A549 treated with GW870086 at 1 μM for 4 hours (cell line): ENCODE measurements around the gene NEIL1. TPM values are rescaled to one million over a fixed set of nuclear protein-coding genes. Genes with fewer than 3 reads are reported as not detected.

Experiments used
- total RNA-seq: library from RNA; stranded (reverse); fragments of 200-300 nt; extraction: Qiagen RNA extraction; gene quantifications from 5 replicates; pipeline ENCODE4 v1.2.3, GENCODE V29; 2022; ENCODE audit warnings: low read depth

NEIL1 gene, protein sequence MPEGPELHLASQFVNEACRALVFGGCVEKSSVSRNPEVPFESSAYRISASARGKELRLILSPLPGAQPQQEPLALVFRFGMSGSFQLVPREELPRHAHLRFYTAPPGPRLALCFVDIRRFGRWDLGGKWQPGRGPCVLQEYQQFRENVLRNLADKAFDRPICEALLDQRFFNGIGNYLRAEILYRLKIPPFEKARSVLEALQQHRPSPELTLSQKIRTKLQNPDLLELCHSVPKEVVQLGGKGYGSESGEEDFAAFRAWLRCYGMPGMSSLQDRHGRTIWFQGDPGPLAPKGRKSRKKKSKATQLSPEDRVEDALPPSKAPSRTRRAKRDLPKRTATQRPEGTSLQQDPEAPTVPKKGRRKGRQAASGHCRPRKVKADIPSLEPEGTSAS
- total RNA-seq = 1.3 to 3.6 TPM (median 2.7 TPM) in 5 replicates

DNA sequence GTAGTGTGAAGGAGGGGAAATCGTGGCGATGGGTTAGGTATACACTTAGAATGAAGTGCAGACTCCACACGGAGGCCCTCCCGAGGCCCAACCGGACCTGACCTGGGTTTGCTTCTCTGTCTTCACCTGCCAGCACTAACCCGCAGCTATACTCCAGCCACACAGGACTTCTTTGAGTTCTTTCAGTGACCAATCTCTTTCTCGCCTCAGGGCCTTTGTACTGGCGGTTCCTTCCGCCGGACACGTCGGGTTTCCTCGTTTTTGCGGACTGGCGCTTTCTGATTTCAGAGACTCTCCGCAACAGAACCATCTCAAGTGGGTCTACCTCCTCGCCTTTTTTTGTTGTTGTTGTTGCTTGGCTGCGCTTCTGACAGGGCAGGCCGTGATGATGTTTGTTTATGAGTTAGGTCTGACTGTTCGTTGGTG, at the start of gene NEIL1:
NEIL1 (plus strand) TSS at position 244 of the 426 bp plus-strand sequence. CDS start 1,867 bp downstream, outside the sequence.

DNA sequence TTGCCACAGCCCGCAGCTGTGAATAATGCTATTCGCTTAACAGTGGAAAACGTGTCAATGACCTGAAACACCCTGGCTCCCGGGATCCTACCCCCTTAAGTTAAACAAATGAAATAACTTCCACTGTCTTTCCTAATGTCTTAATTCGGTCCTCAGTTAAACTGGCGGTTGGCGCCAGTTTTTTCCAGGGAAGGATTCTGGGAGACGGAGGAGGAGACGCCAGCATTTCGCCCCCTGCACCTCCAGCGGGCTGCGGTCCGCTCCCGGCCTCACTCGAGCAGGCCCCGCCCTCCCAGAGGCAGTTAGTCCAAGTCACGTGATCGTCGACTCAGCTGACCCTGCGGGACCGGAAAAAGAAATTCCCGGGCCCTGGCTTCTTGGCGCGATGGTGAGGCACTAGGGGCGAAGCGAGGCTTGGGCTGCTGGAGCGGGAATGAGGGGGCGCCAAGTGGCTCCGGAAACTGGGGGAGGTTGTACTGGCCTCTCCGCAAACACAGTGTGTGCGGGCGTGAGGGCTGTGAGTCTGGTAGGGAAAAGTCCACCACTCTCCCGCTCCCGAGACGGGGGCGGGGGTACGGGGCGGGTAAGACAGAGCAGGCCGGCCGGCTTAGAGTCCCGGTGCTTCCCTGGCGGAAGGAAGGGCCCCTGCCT, 11.0 kb upstream of the NEIL1 start, which contains the start of gene COMMD4:
COMMD4 (plus strand) TSS at position 359 of the 651 bp plus-strand sequence; CDS start at position 386, 27 bp downstream.

DNA sequence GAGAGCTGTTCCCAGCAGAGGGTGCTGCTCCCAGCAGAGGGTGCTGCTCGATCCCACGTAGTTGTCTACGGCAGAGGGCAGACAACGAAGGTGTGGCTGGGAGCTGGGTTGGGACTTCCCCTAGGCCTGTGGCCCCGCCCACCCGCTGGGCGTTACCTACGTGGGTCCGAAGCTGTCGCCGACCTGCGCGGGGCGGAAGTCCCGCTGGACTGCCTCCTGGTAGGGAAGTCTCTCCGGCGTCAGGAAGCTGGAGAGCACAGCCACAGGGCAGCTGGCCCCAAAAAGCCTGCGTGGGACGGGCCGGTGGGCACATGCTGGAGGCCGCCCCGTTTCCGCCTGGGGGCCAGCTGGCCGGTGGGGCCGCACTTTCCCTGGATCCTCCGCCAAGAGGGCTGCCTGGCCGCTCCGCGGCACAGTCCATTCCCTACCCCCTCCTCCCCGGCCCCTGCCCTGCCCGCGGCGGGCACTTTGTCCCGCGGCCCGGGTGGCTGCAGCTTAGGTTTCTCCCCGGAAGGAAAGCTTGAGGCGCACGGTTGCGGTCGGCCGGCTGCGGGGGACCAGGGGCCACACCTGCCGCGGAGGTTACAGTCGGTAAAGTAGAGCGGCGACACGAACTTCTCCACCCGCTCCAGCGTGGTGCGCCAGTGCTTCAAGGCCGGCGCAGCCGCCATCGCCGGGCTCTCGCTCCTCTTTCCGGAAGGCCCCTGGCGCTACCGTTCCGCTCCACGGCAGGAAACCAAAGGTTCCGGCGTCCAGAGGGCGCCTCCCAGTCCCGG, 21.3 kb downstream of the NEIL1 start, which contains the start of gene MAN2C1:
MAN2C1 (minus strand) TSS at position 695 of the 776 bp plus-strand sequence; CDS start at position 671, 24 bp downstream.

Other genes starting within 250 kb of the NEIL1 start
- 24.2 to 31.7 TPM (median 31.1 TPM) in 5 replicates for gene C15orf39, start 145.2 kb upstream of the NEIL1 start, total RNA-seq
- gene GOLGA6C, start 88.7 kb upstream of the NEIL1 start, total RNA-seq = 0.16 TPM in 1 of 5 replicates, not detected in the others
- gene GOLGA6D, start 64.2 kb upstream of the NEIL1 start, total RNA-seq = 0.05 to 0.09 TPM in 2 of 5 replicates, not detected in the others
- gene COMMD4, start 11.0 kb upstream of the NEIL1 start, total RNA-seq = 174 to 218 TPM (median 179 TPM) in 5 replicates
- gene MAN2C1, start 21.6 kb downstream of the NEIL1 start, total RNA-seq = 62.1 to 85.3 TPM (median 75.3 TPM) in 5 replicates
- 22.0 to 30.8 TPM (median 28.6 TPM) in 5 replicates for gene SIN3A, start 104.7 kb downstream of the NEIL1 start, total RNA-seq
- 36.4 to 48.2 TPM (median 44.9 TPM) in 5 replicates for gene PTPN9, start 232.3 kb downstream of the NEIL1 start, total RNA-seq